Measurements from ENCODE around the gene HAVCR1.
A peak's percentile ranks its signal among the peaks of the same experiment; 100 is the strongest.
"Not testable (repeated sequence)": the region's sequence is repeated elsewhere in the genome, so short reads cannot be mapped to it uniquely, and the experiment has no call there.

Gene HAVCR1

DNA sequence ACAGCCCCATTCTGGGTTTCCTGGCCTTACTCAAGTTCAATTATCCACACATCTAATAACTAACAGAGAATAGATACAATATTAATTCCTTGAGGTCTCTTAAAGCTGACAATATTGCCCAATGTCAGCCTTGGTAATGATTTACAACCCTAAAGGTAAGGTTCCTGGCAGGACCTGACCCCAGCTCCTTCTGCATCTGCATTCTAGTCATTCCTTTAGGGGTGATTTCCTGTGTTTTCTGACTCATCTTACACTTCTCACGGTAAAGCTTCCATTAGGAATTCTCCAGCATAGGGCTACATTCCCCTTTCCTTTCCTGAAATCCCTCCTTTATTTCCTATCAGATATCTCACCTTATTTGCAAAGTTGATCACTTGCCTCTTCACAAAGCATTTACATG, 9.3 kb downstream of the HAVCR1 start:
- no peak for DNase-seq (ENCODE audit: low read depth)

DNA sequence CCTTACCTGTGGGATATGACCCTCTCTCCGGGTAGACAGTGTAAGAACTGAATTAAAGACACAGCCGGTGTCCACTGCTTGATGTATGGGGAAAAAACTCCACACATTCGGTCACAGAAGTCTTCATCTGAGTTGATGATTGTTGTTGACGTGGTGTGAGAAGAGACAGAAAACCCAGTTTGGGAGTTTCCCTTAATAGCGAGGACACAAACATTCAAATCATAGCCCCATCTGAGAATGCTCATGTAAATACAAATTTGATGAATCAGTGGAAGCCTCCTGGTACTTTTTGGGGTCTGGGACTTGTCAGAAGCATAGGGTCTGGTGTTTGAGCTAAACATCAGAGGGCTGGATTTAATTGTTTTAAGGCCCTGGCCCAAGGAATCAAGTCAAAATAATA, 11.0 kb downstream of the HAVCR1 start:
- no peak for DNase-seq (ENCODE audit: low read depth)

DNA sequence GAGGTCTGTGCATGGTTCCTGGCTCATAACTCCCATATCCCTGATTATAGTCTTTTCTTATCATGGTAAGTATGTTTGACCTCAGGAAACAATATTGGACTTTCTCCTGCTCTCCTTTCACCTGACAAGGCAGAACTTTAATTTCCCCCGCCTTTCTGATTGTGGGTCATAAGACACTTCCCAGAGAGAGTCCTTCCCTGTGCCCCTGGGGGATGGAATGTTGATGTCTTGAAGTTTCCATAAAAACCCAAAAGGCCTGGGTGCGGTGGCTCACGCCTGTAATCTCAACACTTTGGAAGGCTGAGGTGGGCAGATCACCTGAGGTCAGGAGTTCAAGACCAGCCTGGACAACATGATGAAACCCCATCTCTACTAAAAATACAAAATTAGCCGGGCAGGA, 11.9 kb downstream of the HAVCR1 start:
- DNase-seq (ENCODE audit: low read depth), result not testable (repeated sequence)

DNA sequence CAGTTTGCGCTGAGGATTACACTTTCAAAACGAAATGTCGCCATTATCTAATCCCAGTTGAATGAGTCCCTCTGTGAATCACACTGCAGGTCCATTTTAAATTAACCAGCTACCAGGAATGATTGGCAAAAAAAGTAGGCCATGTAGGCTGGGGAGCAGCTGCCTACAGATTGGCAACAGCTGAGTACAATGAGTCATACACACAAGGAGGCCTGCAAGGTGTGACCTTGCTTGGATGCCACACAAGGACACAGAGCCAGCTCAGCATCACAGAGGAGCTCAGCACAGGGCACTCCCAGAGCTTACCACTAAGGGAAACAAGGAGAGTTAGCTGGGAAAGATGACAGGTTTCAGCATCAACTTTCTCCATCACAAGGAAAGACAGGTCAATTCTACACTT, 12.9 kb downstream of the HAVCR1 start:
- DNase-seq (ENCODE audit: low read depth), result no peak

DNA sequence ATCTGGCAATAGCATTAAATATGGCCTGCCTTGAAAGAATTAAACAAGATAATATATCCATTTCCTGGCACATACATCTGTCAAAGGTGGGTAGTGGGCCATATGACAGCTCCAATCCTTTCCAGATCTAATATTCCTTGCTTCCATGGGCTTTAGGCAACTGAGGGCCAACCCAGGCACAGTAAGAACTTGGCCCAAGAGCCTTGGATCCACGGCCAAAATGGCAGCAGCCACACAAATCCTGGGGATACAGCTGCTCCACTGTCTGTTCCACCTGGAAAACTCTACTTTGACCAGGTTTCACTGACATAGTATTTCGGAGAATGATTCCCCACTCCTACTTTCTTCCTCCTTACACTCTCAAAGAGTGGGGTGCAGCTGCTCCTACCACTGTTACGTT, 13.3 kb downstream of the HAVCR1 start:
- no peak for DNase-seq (ENCODE audit: low read depth)

DNA sequence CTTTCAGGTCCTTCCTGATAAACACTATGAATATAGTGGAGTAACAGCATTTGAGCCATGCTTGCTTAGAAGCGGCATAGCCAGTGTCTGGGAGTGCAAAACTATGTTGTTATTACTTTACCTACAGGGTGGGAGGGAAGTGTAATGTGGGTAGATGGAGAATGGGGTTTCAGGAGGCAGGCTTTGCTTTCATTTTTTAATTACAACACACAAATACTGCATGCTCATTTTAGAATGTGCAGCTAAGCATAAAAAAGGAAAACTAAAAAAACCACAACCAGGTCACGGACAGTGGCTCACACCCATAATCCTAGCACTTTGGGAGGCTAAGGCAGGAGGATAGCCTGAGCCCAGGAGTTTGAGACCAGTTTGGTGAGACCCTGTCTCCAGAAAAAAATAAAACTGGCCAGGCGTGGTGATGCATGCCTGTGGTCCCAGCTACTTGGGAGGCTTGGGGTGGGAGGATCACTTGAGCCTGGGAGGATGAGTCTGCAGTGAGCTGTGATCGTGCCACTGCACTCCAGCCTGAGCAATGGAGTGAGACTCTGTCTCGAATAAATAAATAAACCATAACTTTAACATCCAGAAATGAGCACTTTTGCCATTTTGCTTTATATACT, 20.2 kb downstream of the HAVCR1 start:
- no peak for DNase-seq (ENCODE audit: low read depth)

DNA sequence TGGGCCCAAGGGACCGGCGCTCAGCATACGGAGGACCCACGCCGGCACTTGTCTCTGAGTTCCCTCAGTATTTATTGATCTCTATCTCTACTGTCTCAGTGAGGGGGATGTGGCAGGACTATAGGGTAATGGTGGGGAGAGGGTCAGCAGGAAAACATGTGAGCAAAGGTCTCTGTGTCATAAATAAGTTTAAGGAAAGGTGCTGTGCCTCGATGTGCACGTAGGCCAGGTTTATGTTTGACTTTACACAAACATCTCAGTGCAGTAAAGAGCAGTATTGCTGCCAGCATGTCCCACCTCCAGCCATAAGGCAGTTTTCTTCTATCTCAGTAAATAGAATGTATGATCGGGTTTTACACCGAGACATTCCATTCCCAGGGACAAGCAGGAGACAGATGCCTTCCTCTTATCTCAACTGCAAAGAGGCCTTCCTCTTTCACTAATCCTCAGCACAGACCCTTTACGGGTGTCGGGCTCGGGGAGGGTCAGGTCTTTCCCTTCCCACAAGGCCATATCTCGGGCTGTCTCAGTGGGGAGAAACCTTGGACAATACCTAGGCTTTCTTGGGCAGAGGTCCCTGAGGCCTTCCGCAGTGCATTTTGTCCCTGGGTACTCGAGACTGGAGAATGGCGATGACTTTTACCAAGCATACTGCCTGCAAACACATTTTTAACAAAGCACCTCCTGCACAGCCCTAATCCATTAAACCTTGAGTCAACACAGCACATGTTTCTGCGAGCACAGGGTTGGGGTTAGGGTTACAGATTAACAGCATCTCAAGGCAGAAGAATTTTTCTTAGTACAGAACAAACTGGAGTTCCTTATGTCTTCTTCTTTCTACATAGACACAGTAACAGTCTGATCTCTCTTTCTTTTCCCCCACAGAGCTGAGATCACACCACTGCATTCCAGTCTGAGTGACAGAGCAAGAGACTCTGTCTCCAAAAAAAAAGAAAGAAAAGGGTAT, 24.5 kb downstream of the HAVCR1 start:
- DNase-seq (ENCODE audit: low read depth), result not testable (repeated sequence)

DNA sequence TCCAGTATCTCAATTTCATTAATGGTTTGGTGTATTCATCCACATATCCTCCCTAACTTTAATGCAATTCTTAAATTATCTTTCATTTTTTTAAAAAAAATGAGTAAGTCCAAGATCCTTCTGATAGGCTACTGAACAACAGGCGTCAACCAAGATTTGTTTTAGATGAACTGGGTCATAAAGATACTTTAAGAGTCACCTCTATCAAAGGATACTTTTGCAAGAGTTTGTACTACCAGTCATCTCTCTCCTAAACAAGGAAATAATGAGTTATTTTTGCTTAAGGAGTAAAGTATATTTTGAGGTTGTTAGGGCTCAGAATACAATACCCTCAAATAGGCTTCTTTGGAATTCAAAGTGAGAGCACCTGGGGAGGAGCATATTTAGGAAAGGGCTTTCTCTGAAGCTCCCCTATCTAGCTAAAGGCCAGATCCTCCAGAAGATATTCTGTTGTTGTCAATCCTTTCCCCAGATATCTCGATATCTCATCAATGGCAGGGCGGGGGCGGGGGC, 25.8 kb downstream of the HAVCR1 start:
- DNase-seq (ENCODE audit: low read depth), result no peak

DNA sequence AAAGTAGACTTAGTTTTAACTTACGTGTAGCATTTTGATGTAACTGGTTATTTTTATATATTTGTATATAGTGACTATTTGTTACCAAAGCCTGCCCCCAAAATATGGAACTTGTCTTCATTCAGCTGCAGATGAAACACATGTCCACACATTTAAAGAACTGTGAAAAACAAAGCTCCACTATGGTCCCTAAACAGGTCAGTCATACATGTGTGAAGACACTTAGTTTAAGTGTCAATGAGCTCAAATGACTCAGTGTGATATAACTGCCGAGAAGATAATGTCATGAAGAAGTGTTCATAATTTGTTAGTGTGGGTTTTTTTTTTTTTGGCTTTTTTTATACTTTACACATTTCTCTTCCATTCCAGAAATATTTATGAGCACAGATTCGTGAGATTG, 28.2 kb downstream of the HAVCR1 start:
- no peak for DNase-seq (ENCODE audit: low read depth)

DNA sequence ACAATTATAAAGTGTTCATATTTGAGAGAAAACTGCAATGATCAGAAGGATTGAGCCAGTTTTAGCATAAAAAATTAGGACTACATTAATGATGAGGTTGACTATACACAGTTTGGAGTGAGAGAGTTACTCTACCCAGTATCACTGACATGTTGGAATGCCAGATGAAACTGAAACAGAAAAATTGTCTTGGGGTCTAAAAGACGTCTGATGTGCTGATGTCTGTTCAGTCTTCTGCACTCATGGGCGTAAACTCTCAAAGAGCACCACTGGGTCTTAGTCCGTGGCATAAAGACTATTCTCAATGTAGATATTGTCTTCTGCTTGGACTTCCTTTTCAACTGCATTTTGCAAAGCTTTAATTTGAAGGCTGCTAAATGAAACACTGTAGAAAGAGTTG, 29.5 kb downstream of the HAVCR1 start:
- DNase-seq (ENCODE audit: low read depth), result no peak

DNA sequence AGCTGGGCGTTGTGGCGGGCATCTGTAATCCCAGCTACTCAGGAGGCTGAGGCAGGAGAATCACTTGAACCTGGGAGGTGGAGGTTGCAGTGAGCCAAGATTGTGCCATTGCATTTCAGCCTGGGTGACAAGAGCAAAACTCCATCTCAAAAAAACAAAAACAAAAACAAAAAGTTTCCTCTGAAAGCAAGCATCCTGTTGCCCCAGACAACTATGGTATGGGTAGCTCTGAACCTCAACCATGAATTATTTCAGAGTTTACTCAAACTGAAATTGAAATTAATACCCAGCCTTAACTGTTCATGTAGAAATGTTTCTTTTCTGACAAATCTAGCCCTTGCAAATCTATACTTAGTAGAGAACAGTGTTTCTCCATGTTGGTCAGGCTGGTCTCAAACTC, 31.3 kb downstream of the HAVCR1 start:
- DNase-seq (ENCODE audit: low read depth), result not testable (repeated sequence)

DNA sequence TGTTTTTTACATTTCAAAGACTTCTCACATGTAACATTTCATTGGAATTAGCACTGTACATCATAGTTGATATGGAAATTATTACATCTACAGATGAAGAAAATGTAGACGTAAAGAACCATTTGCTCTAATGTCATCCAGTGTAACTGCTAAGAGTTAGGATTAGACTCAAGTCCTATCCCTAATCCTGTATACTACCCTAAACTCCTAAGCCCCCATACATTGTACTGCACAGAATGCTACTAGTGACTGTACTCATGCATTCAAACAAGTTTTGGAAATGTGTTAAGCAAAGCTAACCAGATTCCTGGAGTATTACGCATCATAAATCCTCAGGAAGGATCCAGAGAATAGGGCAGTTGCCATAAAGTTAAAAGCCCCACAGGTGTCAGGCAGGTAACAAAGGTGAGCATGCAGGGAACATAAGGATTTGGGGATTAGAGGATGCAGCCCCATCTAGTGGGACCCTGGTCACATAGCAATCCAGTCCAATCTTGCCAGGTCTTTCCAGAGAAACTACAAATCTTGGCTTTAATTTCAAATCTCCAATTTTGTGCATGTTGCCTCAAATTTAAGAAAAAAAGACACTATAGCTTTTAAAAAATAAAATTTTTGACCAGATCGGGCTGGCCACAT, 32.0 kb downstream of the HAVCR1 start:
- no peak for DNase-seq (ENCODE audit: low read depth)

DNA sequence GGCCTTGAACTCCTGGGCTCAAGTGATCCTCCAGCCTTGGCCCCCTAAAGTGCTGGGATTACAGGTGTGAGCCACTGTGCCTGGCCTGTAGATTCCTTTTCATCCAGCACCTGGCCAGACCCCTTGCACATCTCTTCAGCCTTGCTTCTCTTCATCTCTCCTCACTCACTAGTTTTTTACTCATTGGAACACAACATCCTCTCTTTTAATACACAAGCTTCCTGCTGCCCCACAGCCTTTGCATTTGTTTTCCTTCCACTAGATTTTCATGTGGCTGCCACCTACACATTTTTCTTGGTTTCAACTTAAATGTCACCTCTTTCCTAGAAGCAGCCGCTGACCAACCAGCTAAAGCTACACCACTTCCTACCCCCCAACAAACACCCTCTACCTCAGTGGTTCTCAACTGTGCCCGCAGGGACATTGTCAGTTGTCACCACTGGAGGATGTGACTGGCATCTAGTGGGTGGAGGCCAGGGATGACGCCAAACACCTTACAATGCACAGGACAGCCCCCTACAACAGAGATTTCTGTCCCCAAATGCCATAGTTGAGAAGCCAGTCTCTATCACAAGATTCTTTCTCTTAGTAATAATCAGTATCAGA, 33.7 kb downstream of the HAVCR1 start:
- peak; percentile 13 for DNase-seq (ENCODE audit: low read depth)

DNA sequence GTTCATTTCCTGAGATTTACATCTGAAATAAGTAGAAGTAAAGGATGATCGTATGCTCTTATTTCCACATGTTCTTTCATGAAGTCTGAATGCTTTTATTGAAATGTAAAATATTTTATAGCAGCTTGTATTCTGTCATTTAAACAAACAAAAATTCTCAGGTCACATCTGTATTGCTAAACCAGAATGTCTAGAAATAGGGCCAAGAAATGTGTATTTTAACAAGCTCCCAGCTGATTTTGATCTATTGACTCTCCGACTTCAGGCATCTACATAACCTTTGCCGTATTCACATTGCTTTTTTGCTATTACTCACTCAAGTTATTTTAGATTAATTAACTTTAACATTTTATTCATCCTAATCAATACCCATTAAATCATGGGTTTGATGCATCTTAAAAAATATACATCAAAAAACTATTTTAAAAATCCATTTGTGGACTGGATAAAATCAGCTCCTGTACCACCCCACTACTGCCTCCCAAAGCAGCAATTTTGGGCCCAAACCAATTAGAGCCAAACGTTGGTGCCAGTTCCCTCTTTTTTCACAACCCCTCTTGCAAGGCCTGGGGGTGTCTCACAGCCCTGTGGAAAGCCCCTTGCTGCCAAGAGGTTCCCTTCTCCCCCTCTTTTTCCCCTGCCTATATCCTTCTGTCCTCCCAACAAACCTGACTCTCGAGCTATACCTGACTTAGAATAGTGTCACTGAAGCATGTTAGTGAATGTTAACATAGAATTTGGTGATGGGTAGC, 34.5 kb downstream of the HAVCR1 start:
- no peak for DNase-seq (ENCODE audit: low read depth)

DNA sequence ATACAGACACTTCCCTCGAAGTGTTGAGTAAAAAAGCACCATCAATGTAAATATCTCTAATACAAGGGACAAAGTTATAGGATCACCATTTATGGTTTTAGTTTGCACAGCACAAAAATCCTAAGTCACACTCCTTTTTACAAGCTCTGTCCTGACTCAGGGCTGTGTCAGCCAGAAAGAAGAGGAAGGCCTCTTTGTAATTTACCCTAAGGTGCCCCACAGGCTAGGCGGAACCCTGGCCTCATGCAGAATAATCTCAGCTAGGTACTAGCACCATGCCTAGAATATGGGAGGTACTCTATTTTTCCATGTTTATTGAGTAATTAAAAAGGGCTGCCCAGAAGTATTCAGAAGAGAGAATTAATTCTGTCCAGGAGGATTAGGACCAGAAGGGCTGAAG, 36.9 kb downstream of the HAVCR1 start:
- DNase-seq (ENCODE audit: low read depth), result no peak

DNA sequence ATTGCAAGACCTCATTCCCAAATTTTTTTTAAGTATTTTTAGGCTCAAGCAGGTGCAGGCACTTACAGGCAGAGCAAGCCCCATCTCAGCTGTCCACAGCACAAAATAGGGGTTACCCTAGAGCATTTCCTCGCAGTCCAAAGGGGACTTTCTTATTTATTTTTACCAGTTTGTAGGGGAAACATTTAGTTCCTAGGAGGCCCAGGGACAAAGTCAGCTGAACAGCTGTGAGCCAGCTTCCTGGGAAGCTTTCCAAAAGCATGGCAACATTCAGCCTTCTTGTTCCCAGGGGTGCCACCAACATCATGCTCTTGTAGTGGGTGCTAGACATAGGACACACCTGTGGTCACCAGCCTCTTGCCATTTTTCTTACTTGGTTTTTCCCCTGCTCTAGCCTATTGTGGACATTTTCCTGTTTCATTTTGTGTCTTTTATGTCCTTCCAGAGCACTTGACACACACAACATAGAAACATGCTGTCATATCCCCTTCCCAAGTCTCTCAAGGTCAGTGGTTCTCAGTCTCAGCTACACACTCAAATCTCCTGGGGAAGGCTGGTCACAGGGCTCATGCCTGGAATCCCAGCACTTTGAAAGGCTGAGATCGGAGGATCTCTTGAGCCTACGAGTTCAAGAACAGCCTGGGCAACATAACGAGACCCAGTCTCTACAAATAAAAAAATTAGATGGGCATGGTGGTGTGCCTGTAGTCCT, 38.2 kb downstream of the HAVCR1 start:
- DNase-seq (ENCODE audit: low read depth), result no peak

DNA sequence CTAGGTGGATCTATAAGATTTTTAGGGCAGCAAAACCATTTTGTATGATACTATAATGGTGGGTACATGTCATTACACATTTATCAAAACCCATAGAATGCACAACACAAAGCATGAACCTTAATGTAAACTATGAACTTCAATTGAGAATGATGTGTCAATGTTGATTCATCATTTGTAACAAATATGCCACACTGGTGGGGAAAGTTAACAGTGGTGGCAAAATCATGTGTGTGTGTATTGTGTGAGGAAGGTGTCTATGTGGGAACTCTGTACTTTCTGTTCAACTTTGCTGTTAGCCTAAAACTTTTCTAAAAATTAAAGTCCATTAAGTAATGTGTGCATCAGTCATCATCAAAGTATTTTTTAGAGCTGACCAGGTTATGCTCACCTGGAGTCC, 38.9 kb downstream of the HAVCR1 start:
- DNase-seq (ENCODE audit: low read depth), result no peak

DNA sequence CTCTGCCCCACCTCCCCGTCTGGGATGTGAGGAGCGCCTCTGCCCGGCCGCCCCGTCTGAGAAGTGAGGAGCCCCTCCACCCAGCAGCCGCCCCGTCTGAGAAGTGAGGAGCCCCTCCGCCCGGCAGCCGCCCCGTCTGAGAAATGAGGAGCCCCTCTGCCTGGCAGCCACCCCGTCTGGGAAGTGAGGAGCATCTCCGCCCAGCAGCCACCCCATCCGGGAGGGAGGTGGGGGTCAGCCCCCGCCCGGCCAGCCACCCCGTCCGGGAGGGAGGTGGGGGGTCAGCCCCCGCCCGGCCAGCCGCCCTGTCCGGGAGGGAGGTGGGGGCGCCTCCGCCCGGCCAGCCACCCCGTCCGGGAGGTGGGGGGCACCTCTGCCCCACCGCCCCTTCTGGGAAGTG, 44.8 kb downstream of the HAVCR1 start:
- not testable (repeated sequence) for DNase-seq (ENCODE audit: low read depth)

DNA sequence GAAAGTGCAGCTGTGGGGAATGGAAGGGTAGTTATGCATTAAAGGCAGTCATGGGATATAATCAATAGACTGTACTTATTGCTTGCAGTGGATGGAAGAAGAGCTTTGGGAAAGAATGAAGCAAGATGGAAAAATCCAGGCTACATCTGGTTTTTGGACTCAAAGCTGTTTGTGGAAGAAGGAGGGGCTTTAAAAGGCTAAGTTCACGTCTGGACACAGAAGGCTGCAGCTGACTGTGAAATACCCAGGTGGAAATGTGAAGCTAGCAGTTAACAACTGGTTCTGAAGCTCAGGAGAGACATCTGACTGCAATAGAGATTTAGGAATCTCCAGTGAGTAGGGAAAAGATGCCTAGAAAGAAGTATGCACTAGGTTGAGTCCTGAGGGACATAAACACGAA, 52.7 kb downstream of the HAVCR1 start:
- no peak for DNase-seq (ENCODE audit: low read depth)

DNA sequence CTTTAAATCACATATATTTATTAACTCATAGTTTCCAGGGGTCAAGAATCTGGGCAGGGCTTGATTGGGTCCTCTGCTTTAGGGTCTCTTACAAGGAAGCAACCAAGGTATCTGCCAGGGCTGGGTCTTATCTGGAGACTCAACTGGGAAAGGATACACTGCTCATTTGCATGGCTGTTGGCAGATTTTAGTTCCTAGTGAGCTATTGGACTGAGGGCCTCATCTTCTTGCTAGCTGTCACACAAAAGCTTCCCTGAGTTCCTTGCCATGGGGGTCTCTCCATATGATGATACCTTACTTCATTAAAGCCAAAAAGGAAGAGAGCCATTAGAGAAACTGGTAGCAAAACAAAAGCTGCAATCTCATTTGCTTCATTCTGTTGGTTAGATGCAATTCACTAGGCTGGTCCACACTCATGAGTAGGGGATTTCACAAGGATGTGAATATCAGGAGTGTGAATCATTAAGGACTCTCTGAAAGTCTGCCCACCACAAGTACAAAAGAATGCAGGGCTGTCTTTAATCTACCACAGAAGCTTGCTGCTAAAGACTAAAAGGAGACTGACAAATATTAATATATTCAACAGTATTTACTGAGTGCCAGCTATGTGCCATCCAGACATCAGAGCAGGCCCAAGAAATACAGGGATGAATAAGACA, 53.9 kb downstream of the HAVCR1 start:
- DNase-seq (ENCODE audit: low read depth), result no peak

All from activated T-helper 1 cell treated with Interleukin-2 at 50 U/mL for 16 hours (primary cell).